H1 (cell line): ENCODE results near the gene TPSB2. TPM values are rescaled to one million over a fixed set of nuclear protein-coding genes. Genes with fewer than 3 reads are reported as not detected.

Experiments used
- CTCF ChIA-PET: fragments of 300-600 bp; sonication (Branson Sonifier 250); formaldehyde crosslinking; loops from one replicate; lab custom pipeline; 2021; ENCODE audit not compliant: partially characterized antibody; lab: Charles Lee
- POLR2A ChIA-PET: fragments of 300-600 bp; sonication (Branson Sonifier 250); formaldehyde crosslinking; loops from one replicate; lab custom pipeline; 2021; ENCODE audit warnings: inconsistent platforms; ENCODE audit not compliant: partially characterized antibody; lab: Charles Lee
- DNase-seq, 2 experiments: peaks; one replicate each; pipeline versions ENCODE4 v3.0.0 to v3.0.0-alpha.2; 2010 to 2022; ENCODE audit warnings: low spot score in 2 of 2, low read depth in 1 of 2, mixed read lengths in 1 of 2
- FAIRE-seq: peaks from 2 replicates; lab custom pipeline; 2011; peaks lifted over from hg19 to GRCh38; lab: Jason Lieb, UNC
- H2AFZ ChIP-seq: 2 replicates; pipeline ENCODE4 v1.8.1; 2012; ENCODE audit warnings: low read length, inconsistent platforms
- H2AK5ac ChIP-seq: 2 replicates; pipeline ENCODE4 v1.6.1; 2013; ENCODE audit warnings: low read depth, low read length
- H2BK120ac ChIP-seq: replicated peaks from 2 replicates; pipeline ENCODE3; 2013; ENCODE audit warnings: low read depth, low read length, inconsistent platforms
- H2BK12ac ChIP-seq: 2 replicates; pipeline ENCODE4 v1.6.1; 2013; ENCODE audit warnings: low read depth, low read length
- H2BK15ac ChIP-seq: 2 replicates; pipeline ENCODE4 v1.6.1; 2013; ENCODE audit warnings: low read length
- H2BK20ac ChIP-seq: 2 replicates; pipeline ENCODE4 v1.6.1; 2013; ENCODE audit warnings: low read length
- H2BK5ac ChIP-seq: 2 replicates; pipeline ENCODE4 v1.6.1; 2013; ENCODE audit warnings: low read depth, low read length
- H3K14ac ChIP-seq: 2 replicates; pipeline ENCODE4 v1.6.1; 2013; ENCODE audit warnings: inconsistent platforms; ENCODE audit not compliant: insufficient read length
- H3K18ac ChIP-seq: 2 replicates; pipeline ENCODE4 v1.6.1; 2013; ENCODE audit warnings: low read length; ENCODE audit errors: extremely low read depth
- H3K23ac ChIP-seq: 2 replicates; pipeline ENCODE4 v1.6.1; 2013; ENCODE audit warnings: inconsistent platforms; ENCODE audit not compliant: insufficient read length
- H3K23me2 ChIP-seq: 2 replicates; pipeline ENCODE4 v1.6.1; 2013; ENCODE audit warnings: low read depth, low read length
- H3K27ac ChIP-seq: 2 replicates; pipeline ENCODE4 v1.6.1; 2011; ENCODE audit warnings: low read depth, low read length, inconsistent platforms
- H3K27me3 ChIP-seq, 4 experiments: replicated peaks in 1 of 4; 1 replicate in 1 of 4; 2 replicates in 3 of 4; pipeline versions ENCODE4 v1.6.1 to v1.8.1; 2011 to 2013; ENCODE audit warnings: low read length in 3 of 4, mild to moderate bottlenecking in 3 of 4, inconsistent platforms in 2 of 4, mixed read lengths in 2 of 4, moderate library complexity in 1 of 4; ENCODE audit not compliant: control insufficient read depth in 3 of 4, insufficient read depth in 3 of 4; ENCODE audit errors: extremely low read depth in 1 of 4
- H3K36me3 ChIP-seq, 4 experiments: 2 replicates each; pipeline versions ENCODE4 v1.6.1 to v1.8.1; 2011 to 2013; ENCODE audit warnings: mild to moderate bottlenecking in 4 of 4, low read length in 3 of 4, moderate library complexity in 2 of 4, control low read depth in 1 of 4, inconsistent platforms in 1 of 4; ENCODE audit not compliant: insufficient read depth in 4 of 4, control insufficient read depth in 2 of 4
- H3K4ac ChIP-seq: replicated peaks from 2 replicates; pipeline ENCODE3; 2013; ENCODE audit warnings: low read length, low read depth, mixed read lengths, inconsistent platforms; ENCODE audit not compliant: insufficient read length
- H3K4me1 ChIP-seq, 4 experiments: replicated peaks in 1 of 4; 1 replicate in 1 of 4; 2 replicates in 3 of 4; pipeline versions ENCODE4 v1.6.1 to v1.8.1; 2011 to 2013; ENCODE audit warnings: low read length in 3 of 4, inconsistent platforms in 2 of 4, mixed read lengths in 1 of 4; ENCODE audit not compliant: insufficient read depth in 4 of 4, control insufficient read depth in 3 of 4
- H3K4me2 ChIP-seq, 2 experiments: 2 replicates each; pipeline versions ENCODE4 v1.6.1 to v1.8.1; 2011 to 2013; ENCODE audit warnings: low read depth in 2 of 2, low read length in 2 of 2, control low read depth in 1 of 2, inconsistent platforms in 1 of 2, mild to moderate bottlenecking in 1 of 2; ENCODE audit not compliant: insufficient read depth in 1 of 2
- H3K4me3 ChIP-seq, 4 experiments: fragments of 200-600, 300-600 bp in 1 of 4; sonication (generic), shearing (Covaris generic), sonication (Bioruptor Twin) in 1 of 4; 2 replicates each; pipeline versions ENCODE4 v1.5.1 to v1.8.1; 2011 to 2016; ENCODE audit warnings: low read length in 4 of 4, low read depth in 3 of 4, control low read depth in 2 of 4, inconsistent platforms in 2 of 4, mild to moderate bottlenecking in 2 of 4, mixed read lengths in 1 of 4, moderate library complexity in 1 of 4; ENCODE audit not compliant: insufficient read depth in 2 of 4; ENCODE audit errors: extremely low read depth in 1 of 4
- H3K56ac ChIP-seq: replicated peaks from 2 replicates; pipeline ENCODE3; 2013; ENCODE audit warnings: low read depth, mild to moderate bottlenecking, mixed read lengths, low read length, inconsistent platforms; ENCODE audit not compliant: insufficient read length
- H3K79me1 ChIP-seq: 2 replicates; pipeline ENCODE4 v1.6.1; 2013; ENCODE audit warnings: low read depth, low read length, control low read depth
- H3K79me2 ChIP-seq, 2 experiments: 2 replicates each; pipeline versions ENCODE4 v1.6.1 to v1.8.1; 2012 to 2013; ENCODE audit warnings: low read length in 2 of 2, mild to moderate bottlenecking in 2 of 2, inconsistent platforms in 1 of 2; ENCODE audit not compliant: insufficient read depth in 2 of 2, control insufficient read depth in 1 of 2
- H3K9ac ChIP-seq, 4 experiments: replicated peaks in 1 of 4; 1 replicate in 1 of 4; 2 replicates in 3 of 4; pipeline versions ENCODE4 v1.6.1 to v1.8.1; 2011 to 2013; ENCODE audit warnings: low read depth in 3 of 4, low read length in 3 of 4, control low read depth in 2 of 4, mild to moderate bottlenecking in 2 of 4, moderate library complexity in 2 of 4, inconsistent platforms in 1 of 4; ENCODE audit errors: extremely low read depth in 1 of 4
- H3K9me3 ChIP-seq, 2 experiments: 2 replicates each; pipeline versions ENCODE4 v1.6.1 to v1.8.1; 2012 to 2013; ENCODE audit warnings: mild to moderate bottlenecking in 2 of 2, moderate library complexity in 2 of 2, control low read depth in 1 of 2, inconsistent platforms in 1 of 2, low read depth in 1 of 2, low read length in 1 of 2, mixed read lengths in 1 of 2; ENCODE audit not compliant: insufficient read depth in 2 of 2
- H4K20me1 ChIP-seq, 2 experiments: replicated peaks in 1 of 2; 2 replicates each; pipeline versions ENCODE3 to v1.8.1; 2011 to 2013; ENCODE audit warnings: inconsistent platforms in 2 of 2, low read length in 2 of 2, mild to moderate bottlenecking in 1 of 2; ENCODE audit not compliant: insufficient read depth in 2 of 2, control insufficient read depth in 1 of 2
- H4K5ac ChIP-seq: 2 replicates; pipeline ENCODE4 v1.6.1; 2013; ENCODE audit warnings: low read length, low read depth, mixed read lengths, inconsistent platforms; ENCODE audit not compliant: insufficient read length
- H4K8ac ChIP-seq: 2 replicates; pipeline ENCODE4 v1.8.0; 2013; ENCODE audit warnings: mild to moderate bottlenecking, moderate library complexity, low read length, inconsistent platforms; ENCODE audit not compliant: insufficient read depth; ENCODE audit errors: extremely low read depth
- H4K91ac ChIP-seq: replicated peaks from 2 replicates; pipeline ENCODE3; 2013; ENCODE audit warnings: low read length, mixed read lengths, inconsistent platforms; ENCODE audit not compliant: insufficient read length
- E2F6 ChIP-seq: IDR thresholded peaks from 2 replicates; pipeline ENCODE4 v1.6.1; 2012; ENCODE audit warnings: inconsistent platforms
- KDM5A ChIP-seq: fragments of 200-600 bp; IDR thresholded peaks from 2 replicates; pipeline ENCODE4 v1.7.1; 2012; ENCODE audit warnings: mild to moderate bottlenecking, low read length, inconsistent platforms, mixed read lengths
- POU5F1 ChIP-seq: IDR thresholded peaks from 2 replicates; pipeline ENCODE4 v1.6.1; 2011; ENCODE audit warnings: low read depth, mild to moderate bottlenecking, low read length, moderate library complexity
- ZNF274 ChIP-seq: IDR thresholded peaks from 2 replicates; pipeline ENCODE4 v1.7.0; 2012; ENCODE audit warnings: low read length, borderline replicate concordance; ENCODE audit errors: extremely low read depth
- WGBS, 2 experiments: shearing (Covaris generic) in 1 of 2; methylation state at CpG; one replicate each; pipeline versions ENCODE4 v1.1.6 to v1.1.7; 2013 to 2015; ENCODE audit warnings: low lambda C conversion rate in 2 of 2, mixed read lengths in 2 of 2, inconsistent platforms in 1 of 2, low coverage in 1 of 2, missing lambda C conversion rate in 1 of 2; ENCODE audit not compliant: insufficient replicate concordance in 2 of 2, insufficient coverage in 1 of 2, insufficient read length in 1 of 2; ENCODE audit errors: extremely low coverage in 1 of 2, missing lambda C conversion rate in 1 of 2; 5-methylcytosine and 5-hydroxymethylcytosine counted together
- polyA plus RNA-seq, 7 experiments: library from polyadenylated mRNA; depleted of rRNA in 3 of 7; stranded (reverse) in 5 of 7; unstranded in 2 of 7; fragments of >200 nt in 5 of 7; fragments of 200-250 nt in 2 of 7; gene quantifications; 1 replicate in 5 of 7; 2 replicates in 1 of 7; 4 replicates in 1 of 7; pipeline versions ENCODE4 v1.2.1 to v1.2.3, GENCODE V29; 2011 to 2013; ENCODE audit warnings: missing spikeins in 2 of 7, mixed read lengths in 2 of 7
- total RNA-seq: library from RNA; stranded (reverse); fragmentation: NEBNext Ultra II Directional; extraction: Animal tissue kit (Norgen Biotek cat#: 25700); gene quantifications from 2 replicates; pipeline ENCODE4 v1.2.1, GENCODE V29; 2021

The TPSB2 gene
- total and polyA plus RNA-seq, 2 of the 8 experiments (the other 6 are each of a cell fraction or from before 2014, with no cell fraction given), result 0.08 TPM; not detected in 1

GRCh38 chr16:1198194-1198593 lies 31.8 kb downstream of the TPSB2 start:
- no peak overlapping the region for H2BK5ac ChIP-seq
- no peak for FAIRE-seq

More at GRCh38 chr16:1198194-1198593, 31.8 kb downstream of the TPSB2 start:
- H4K20me1 ChIP-seq, result peaks cover 11 to 34% of the 10 kb centered on the region in 2 experiments
- H3K9me3 ChIP-seq, result no peaks in the 10 kb centered on the region
- no peak overlapping the region for H3K4me2 ChIP-seq
- no peak overlapping the region for H3K9ac ChIP-seq
- H2BK120ac ChIP-seq, result no peak overlapping the region
- no peak overlapping the region for H4K91ac ChIP-seq
- H3K14ac ChIP-seq, result no peak overlapping the region
- 94% methylated on average over 18 of the region's 18 CpGs; no CpG with 5 or more reads in 1 of the 2 experiments for WGBS, 2 experiments
- H3K18ac ChIP-seq, result no peak overlapping the region
- H3K23ac ChIP-seq, result no peak overlapping the region
- no peaks in the 10 kb centered on the region for H3K23me2 ChIP-seq
- H4K5ac ChIP-seq, result no peak overlapping the region
- H3K27me3 ChIP-seq, result no peaks in the 10 kb centered on the region
- TF ChIP-seq E2F6 (no peak), POU5F1 (no peak), ZNF274 (no peak), KDM5A (no peak)
- H2BK15ac ChIP-seq, result no peak overlapping the region
- no peak overlapping the region for H3K56ac ChIP-seq
- H3K36me3 ChIP-seq, result peaks cover 0 to 20% (median 3%) of the 10 kb centered on the region in 4 experiments; a peak in 4 of 8 replicates
- H3K79me2 ChIP-seq, result no peaks in the 10 kb centered on the region
- 0 out of 2 replicates have a peak overlapping the region, but pooled peaks have one; percentile 34 for H3K27ac ChIP-seq
- no peak overlapping the region for H2AFZ ChIP-seq
- no peak overlapping the region for H2AK5ac ChIP-seq
- no peak overlapping the region for H3K4ac ChIP-seq
- H4K8ac ChIP-seq, result no peak overlapping the region
- no peaks in the 10 kb centered on the region; the same call in 1 of the 2 replicates for H3K79me1 ChIP-seq
- no peak overlapping the region for H2BK20ac ChIP-seq
- peaks cover 0 to 5% (median 2%) of the 10 kb centered on the region in 4 experiments; a peak in 4 of 7 replicates for H3K4me1 ChIP-seq
- no peak overlapping the region for H2BK12ac ChIP-seq
- no peak overlapping the region for H3K4me3 ChIP-seq
- no peak for DNase-seq
- CTCF ChIA-PET, result no interaction called here
- POLR2A ChIA-PET, result no interaction called here
